HG03060 (cell line): ENCODE results near the gene TNFSF13B.
A peak's percentile ranks its signal among the peaks of the same experiment; 100 is the strongest.
"Not testable (repeated sequence)": the region's sequence is repeated elsewhere in the genome, so short reads cannot be mapped to it uniquely, and the experiment has no call there.

Experiments used
- ATAC-seq: cut with Tn5 transposase; IDR thresholded peaks from one replicate; pipeline ENCODE4 v1.9.1; 2021; ENCODE audit warnings: low read depth, moderate number of reproducible peaks; ENCODE audit not compliant: unreplicated experiment

Gene TNFSF13B, protein sequence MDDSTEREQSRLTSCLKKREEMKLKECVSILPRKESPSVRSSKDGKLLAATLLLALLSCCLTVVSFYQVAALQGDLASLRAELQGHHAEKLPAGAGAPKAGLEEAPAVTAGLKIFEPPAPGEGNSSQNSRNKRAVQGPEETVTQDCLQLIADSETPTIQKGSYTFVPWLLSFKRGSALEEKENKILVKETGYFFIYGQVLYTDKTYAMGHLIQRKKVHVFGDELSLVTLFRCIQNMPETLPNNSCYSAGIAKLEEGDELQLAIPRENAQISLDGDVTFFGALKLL

GRCh38 chr13:108269601-108270328, at the start of gene TNFSF13B:
Gene TNFSF13B, plus strand, starts transcription at chr13:108269718. Its CDS starts 178 bp downstream, at chr13:108269896.
- ATAC-seq = peak; percentile 48

- no peak for ATAC-seq
Measured at GRCh38 chr13:108220041-108220440, 49.5 kb upstream of the TNFSF13B start.

DNA sequence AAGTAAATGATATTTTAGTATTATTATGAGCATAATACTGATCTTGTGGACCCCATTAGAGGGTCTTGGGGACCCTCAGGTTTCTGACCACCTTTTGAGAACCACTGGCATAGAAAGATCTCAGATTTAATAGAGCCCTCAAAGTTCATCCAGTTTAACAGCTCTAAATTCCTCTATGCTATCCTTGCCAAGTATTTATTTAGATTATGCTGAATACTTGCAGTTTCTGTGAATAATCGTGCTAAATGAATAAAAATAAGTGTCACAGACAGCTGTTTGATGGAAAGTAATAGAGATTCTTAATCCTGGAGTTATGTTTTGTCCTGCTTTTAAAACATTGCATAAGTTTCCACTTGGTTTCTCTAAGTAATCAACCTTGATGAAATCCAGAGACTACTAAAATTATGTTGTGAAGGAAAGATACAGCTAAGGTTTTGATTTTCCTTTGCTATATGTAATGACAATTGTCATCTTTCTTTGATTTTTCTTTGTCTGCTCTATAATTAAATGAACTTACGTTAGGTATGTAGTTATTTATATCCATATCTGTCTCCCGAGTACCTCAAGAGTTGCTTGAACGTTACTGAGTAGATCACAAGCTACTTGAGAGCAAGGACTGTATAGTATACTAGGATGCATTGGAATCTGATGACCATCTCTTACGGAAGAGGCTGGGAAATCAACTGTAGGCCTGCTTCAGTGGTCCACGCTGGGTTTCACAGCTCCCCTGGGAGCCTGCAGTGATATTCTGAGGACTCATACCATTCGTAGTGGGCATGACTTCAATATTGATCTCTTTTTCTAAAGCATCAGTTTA, 45.6 kb upstream of the TNFSF13B start:
- ATAC-seq = no peak

- ATAC-seq = peak; percentile 59
Measured at GRCh38 chr13:108225440-108225839, 44.1 kb upstream of the TNFSF13B start.

DNA sequence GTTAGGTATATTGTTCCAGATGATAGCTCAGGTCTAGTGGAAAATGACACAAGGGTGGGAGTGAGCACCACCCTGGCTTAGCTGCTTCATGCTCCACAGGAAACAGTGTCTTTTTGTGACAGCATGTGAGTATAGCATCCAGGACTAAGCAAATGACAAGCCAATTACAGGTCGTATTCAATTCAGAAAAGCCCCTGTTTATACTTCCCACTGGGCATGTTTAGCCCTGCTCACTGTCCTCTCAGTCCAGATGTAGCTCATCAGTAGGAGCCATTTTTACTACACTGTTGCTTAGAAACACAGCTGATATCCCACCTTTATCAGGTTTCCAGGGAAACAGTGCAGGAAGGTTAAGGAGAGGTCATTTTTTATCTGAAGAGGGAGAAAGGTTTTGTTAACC, 43.3 kb upstream of the TNFSF13B start:
- ATAC-seq = peak; percentile 7

- ATAC-seq = no peak
Measured at GRCh38 chr13:108227651-108228272, 41.8 kb upstream of the TNFSF13B start.

DNA sequence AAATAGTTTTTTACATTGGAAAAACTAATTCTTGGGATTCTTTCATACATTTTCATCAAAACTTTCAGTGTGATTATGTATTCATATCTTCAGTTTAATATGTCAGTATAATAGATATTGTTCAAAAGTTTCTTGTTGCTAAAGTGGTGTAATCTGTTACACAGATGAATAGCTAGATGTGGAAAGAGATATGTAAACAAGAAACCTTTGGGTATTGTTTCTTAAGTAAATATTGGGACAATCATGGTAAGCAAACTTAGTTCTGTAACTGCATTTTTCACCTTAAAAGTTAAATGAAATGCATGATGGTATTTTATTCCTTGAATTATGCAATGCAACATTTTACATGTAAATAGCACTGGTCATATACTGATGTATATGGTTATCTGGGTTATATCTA, 39.1 kb upstream of the TNFSF13B start:
- no peak for ATAC-seq

- no peak for ATAC-seq
Measured at GRCh38 chr13:108249150-108249549, 20.4 kb upstream of the TNFSF13B start.

DNA sequence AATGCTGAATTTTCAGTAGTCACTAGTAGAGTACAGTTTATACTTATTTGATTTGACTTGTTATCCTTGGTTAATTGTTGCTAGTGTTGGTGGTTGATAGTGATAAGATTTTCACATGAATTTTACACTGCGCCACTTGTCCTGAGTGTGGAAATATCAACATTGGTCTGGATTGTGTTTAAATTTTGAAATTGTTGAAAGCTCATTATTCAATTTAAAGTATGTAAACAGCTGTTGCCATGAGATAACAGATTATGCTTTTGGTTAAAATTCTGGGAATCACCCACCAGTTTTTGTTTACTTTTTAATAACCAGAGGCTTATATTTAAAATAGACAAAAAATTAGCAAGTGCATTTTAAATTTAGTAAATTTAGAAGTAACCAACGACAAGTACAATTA, 12.3 kb upstream of the TNFSF13B start:
- ATAC-seq = no peak

- no peak for ATAC-seq
Measured at GRCh38 chr13:108263621-108264355, 5.7 kb upstream of the TNFSF13B start.

DNA sequence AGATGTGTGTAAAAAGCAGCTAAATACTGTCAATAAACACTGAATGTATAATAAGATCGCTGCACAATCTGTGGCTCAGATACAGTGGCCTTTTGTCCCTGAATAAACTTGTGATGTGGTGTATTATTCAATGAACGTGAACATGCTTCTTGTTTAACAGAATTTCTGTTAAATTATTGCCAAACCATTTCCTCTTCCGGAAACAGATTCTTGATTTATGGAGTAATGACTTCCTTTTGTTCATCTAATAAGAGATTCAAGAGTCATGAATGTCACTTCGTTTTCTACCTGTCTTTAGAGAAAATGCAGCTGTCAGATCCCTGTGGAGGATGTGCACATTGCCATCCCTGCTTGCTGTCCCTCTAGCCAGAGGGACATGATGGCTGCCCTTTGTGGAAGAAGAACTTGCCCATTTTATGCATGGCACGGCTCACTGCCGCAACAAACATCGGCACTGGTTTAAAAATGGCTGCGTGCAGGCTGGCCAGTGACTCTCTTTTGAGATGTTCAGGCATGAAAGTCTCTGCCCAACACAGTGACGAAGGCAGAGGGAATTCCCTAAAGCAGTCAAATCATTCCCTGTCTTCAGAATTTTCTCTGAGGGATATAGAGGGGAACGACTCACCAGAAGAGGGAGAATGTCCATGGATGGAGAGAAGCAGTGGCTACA, 3.1 kb upstream of the TNFSF13B start:
- no peak for ATAC-seq

DNA sequence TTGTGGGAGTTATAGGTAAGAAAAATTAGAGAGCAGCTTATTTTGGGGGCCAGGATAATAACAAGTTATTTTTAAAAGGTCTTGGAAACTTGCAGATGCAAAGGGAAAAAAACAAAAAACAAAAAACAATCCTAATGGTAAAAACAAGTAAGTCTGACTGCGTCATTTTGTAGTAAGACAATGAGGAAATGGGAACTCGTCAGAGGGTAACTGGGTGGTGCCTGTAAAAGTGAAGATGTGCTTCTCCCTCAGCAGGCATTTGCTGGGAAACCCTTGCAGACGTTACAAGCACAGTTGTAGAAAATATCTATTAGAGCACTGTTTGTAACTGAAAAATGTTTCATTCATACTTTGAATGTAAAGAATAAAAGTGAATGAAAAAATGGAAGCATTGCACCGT, 2.2 kb upstream of the TNFSF13B start:
- ATAC-seq = no peak

GRCh38 chr13:108267855-108268254, 1.7 kb upstream of the TNFSF13B start:
- ATAC-seq = not testable (repeated sequence)

- no peak for ATAC-seq
Measured at GRCh38 chr13:108268466-108269112, 929 bp upstream of the TNFSF13B start.

GRCh38 chr13:108270442-108270841, 924 bp downstream of the TNFSF13B start:
- no peak for ATAC-seq

GRCh38 chr13:108272333-108272732, 2.8 kb downstream of the TNFSF13B start:
- no peak for ATAC-seq

- no peak for ATAC-seq
Measured at GRCh38 chr13:108273429-108274118, 4.1 kb downstream of the TNFSF13B start.

GRCh38 chr13:108274718-108275117, 5.2 kb downstream of the TNFSF13B start:
- no peak for ATAC-seq
